IPS-18a (cell line): Measurements from ENCODE around the gene LYPD6.

ENCODE experiments used
- H3K27ac ChIP-seq: one replicate; pipeline ENCODE4 v1.5.1; 2013; ENCODE audit warnings: low read length
- H3K27me3 ChIP-seq: one replicate; pipeline ENCODE4 v1.6.1; 2013; ENCODE audit warnings: mild to moderate bottlenecking, low read length; ENCODE audit not compliant: control insufficient read depth, insufficient read depth
- H3K36me3 ChIP-seq: one replicate; pipeline ENCODE4 v1.6.1; 2013; ENCODE audit warnings: low read depth, low read length; ENCODE audit not compliant: control insufficient read depth
- H3K4me1 ChIP-seq: one replicate; pipeline ENCODE4 v1.6.1; 2013; ENCODE audit warnings: low read depth, low read length; ENCODE audit not compliant: control insufficient read depth
- H3K4me3 ChIP-seq: one replicate; pipeline ENCODE4 v1.5.1; 2013; ENCODE audit warnings: low read length
- H3K9ac ChIP-seq: one replicate; pipeline ENCODE4 v1.6.1; 2013; ENCODE audit warnings: mild to moderate bottlenecking, low read length, moderate library complexity
- H3K9me3 ChIP-seq: one replicate; pipeline ENCODE4 v1.6.1; 2013; ENCODE audit warnings: low read depth, low read length; ENCODE audit not compliant: control insufficient read depth

The LYPD6 gene

GRCh38 chr2:149463328-149464002, 133.1 kb downstream of the LYPD6 start:
- no peak overlapping the region for H3K9ac ChIP-seq
- H3K36me3 ChIP-seq: no peaks in the 10 kb centered on the region
- no peaks in the 10 kb centered on the region for H3K27me3 ChIP-seq
- H3K9me3 ChIP-seq: peaks cover 8% of the 10 kb centered on the region
- no peak overlapping the region for H3K4me3 ChIP-seq
- H3K27ac ChIP-seq: no peak overlapping the region
- no peaks in the 10 kb centered on the region for H3K4me1 ChIP-seq

- Histone ChIP-seq H3K4me1 (no peaks in the 10 kb centered on the region), H3K4me3 (no peak overlapping the region), H3K9ac (no peak overlapping the region), H3K36me3 (no peaks in the 10 kb centered on the region), H3K27ac (no peak overlapping the region), H3K9me3 (peaks cover 8% of the 10 kb centered on the region), H3K27me3 (no peaks in the 10 kb centered on the region)
Measured at GRCh38 chr2:149464396-149464795, 134.0 kb downstream of the LYPD6 start.

- H3K27me3 ChIP-seq: no peaks in the 10 kb centered on the region
- H3K9me3 ChIP-seq: peaks cover 8% of the 10 kb centered on the region
- H3K4me3 ChIP-seq: no peak overlapping the region
- H3K27ac ChIP-seq: no peak overlapping the region
- H3K36me3 ChIP-seq: no peaks in the 10 kb centered on the region
- no peak overlapping the region for H3K9ac ChIP-seq
- H3K4me1 ChIP-seq: no peaks in the 10 kb centered on the region
Measured at GRCh38 chr2:149465873-149466272, 135.5 kb downstream of the LYPD6 start.

GRCh38 chr2:149466635-149467034, 136.2 kb downstream of the LYPD6 start:
- Histone ChIP-seq H3K4me3 (no peak overlapping the region), H3K9me3 (peaks cover 4% of the 10 kb centered on the region), H3K9ac (no peak overlapping the region), H3K4me1 (no peaks in the 10 kb centered on the region), H3K27me3 (no peaks in the 10 kb centered on the region), H3K27ac (no peak overlapping the region), H3K36me3 (no peaks in the 10 kb centered on the region)

- Histone ChIP-seq H3K27me3 (no peaks in the 10 kb centered on the region), H3K9ac (no peak overlapping the region), H3K36me3 (no peaks in the 10 kb centered on the region), H3K4me1 (no peaks in the 10 kb centered on the region), H3K27ac (no peak overlapping the region), H3K9me3 (no peaks in the 10 kb centered on the region), H3K4me3 (no peak overlapping the region)
Measured at GRCh38 chr2:149467436-149467835, 137.0 kb downstream of the LYPD6 start.

- H3K27ac ChIP-seq: no peak overlapping the region
Measured at GRCh38 chr2:149468636-149469035, 138.2 kb downstream of the LYPD6 start.

GRCh38 chr2:149470046-149470445, 139.7 kb downstream of the LYPD6 start:
- Histone ChIP-seq H3K27ac (no peak overlapping the region), H3K9ac (no peak overlapping the region), H3K4me3 (no peak overlapping the region), H3K4me1 (no peaks in the 10 kb centered on the region), H3K27me3 (no peaks in the 10 kb centered on the region), H3K36me3 (no peaks in the 10 kb centered on the region), H3K9me3 (no peaks in the 10 kb centered on the region)

More at GRCh38 chr2:149468636-149469035, 138.2 kb downstream of the LYPD6 start:
- no peaks in the 10 kb centered on the region for H3K36me3 ChIP-seq
- no peaks in the 10 kb centered on the region for H3K27me3 ChIP-seq
- no peaks in the 10 kb centered on the region for H3K4me1 ChIP-seq
- H3K9me3 ChIP-seq: no peaks in the 10 kb centered on the region
- no peak overlapping the region for H3K4me3 ChIP-seq
- H3K9ac ChIP-seq: no peak overlapping the region

- no peaks in the 10 kb centered on the region for H3K36me3 ChIP-seq
- no peak overlapping the region for H3K27ac ChIP-seq
- H3K4me3 ChIP-seq: no peak overlapping the region
- no peaks in the 10 kb centered on the region for H3K9me3 ChIP-seq
- no peak overlapping the region for H3K9ac ChIP-seq
- no peaks in the 10 kb centered on the region for H3K4me1 ChIP-seq
- H3K27me3 ChIP-seq: no peaks in the 10 kb centered on the region
Measured at GRCh38 chr2:149472413-149472812, 142.0 kb downstream of the LYPD6 start.

GRCh38 chr2:149473068-149473467, 142.7 kb downstream of the LYPD6 start:
- Histone ChIP-seq H3K27ac (no peak overlapping the region), H3K9ac (no peak overlapping the region), H3K9me3 (no peaks in the 10 kb centered on the region), H3K27me3 (no peaks in the 10 kb centered on the region), H3K4me3 (no peak overlapping the region), H3K4me1 (no peaks in the 10 kb centered on the region), H3K36me3 (no peaks in the 10 kb centered on the region)

GRCh38 chr2:149473521-149473920, 143.1 kb downstream of the LYPD6 start:
- no peaks in the 10 kb centered on the region for H3K27me3 ChIP-seq
- H3K4me3 ChIP-seq: no peak overlapping the region

GRCh38 chr2:149483004-149483605, 152.7 kb downstream of the LYPD6 start:
- no peaks in the 10 kb centered on the region for H3K27me3 ChIP-seq
- no peaks in the 10 kb centered on the region for H3K4me1 ChIP-seq
- H3K36me3 ChIP-seq: no peaks in the 10 kb centered on the region
- H3K9ac ChIP-seq: no peak overlapping the region
- no peaks in the 10 kb centered on the region for H3K9me3 ChIP-seq
- no peak overlapping the region for H3K4me3 ChIP-seq
- H3K27ac ChIP-seq: no peak overlapping the region

More at GRCh38 chr2:149473521-149473920, 143.1 kb downstream of the LYPD6 start:
- Histone ChIP-seq H3K9me3 (no peaks in the 10 kb centered on the region), H3K9ac (no peak overlapping the region), H3K27ac (no peak overlapping the region), H3K4me1 (no peaks in the 10 kb centered on the region), H3K36me3 (no peaks in the 10 kb centered on the region)

- peaks cover 3% of the 10 kb centered on the region for H3K4me1 ChIP-seq
- H3K27ac ChIP-seq: no peak overlapping the region
- no peaks in the 10 kb centered on the region for H3K27me3 ChIP-seq
- no peak overlapping the region for H3K9ac ChIP-seq
- H3K9me3 ChIP-seq: no peaks in the 10 kb centered on the region
- no peak overlapping the region for H3K4me3 ChIP-seq
- no peaks in the 10 kb centered on the region for H3K36me3 ChIP-seq
Measured at GRCh38 chr2:149486664-149487063, 156.3 kb downstream of the LYPD6 start.
